NCI-H748 treated with DMSO at 0.1 percent for 48 hours (cell line): Measurements from ENCODE around the gene SLC25A5.
A peak's percentile ranks its signal among the peaks of the same experiment; 100 is the strongest.
"Not testable (repeated sequence)": the region's sequence is repeated elsewhere in the genome, so short reads cannot be mapped to it uniquely, and the experiment has no call there.

ENCODE experiments used
- DNase-seq: peaks from one replicate; lab custom pipeline; 2025; lab: John Stamatoyannopoulos, UW

Gene SLC25A5

GRCh38 chrX:119467842-119468550 is at the start of gene SLC25A5:
SLC25A5 (plus strand) TSS chrX:119468444; CDS start chrX:119468516, 72 bp downstream.
- DNase-seq = peak; percentile 92

GRCh38 chrX:119419146-119419545 is 49.1 kb upstream of the SLC25A5 start:
- DNase-seq = no peak

DNA sequence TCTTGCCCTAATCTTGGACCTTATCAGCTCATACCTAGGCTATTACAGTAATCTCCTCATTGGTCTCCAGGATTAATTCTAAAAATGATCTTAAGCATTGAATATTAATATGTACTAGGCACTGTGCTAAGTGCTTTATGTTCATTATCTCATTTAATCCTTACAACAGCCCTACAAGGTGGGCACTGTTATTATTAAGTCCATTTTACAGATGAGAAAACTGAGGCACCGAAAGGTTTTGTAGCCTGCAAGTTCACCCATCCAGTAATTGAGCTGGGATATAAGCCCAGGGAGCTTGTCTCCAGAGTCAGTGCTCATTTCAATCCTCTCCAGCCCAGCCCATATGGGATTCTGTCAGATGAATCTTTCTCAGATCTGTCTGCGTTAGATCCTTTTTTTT is 48.3 kb upstream of the SLC25A5 start:
- DNase-seq = no peak

DNA sequence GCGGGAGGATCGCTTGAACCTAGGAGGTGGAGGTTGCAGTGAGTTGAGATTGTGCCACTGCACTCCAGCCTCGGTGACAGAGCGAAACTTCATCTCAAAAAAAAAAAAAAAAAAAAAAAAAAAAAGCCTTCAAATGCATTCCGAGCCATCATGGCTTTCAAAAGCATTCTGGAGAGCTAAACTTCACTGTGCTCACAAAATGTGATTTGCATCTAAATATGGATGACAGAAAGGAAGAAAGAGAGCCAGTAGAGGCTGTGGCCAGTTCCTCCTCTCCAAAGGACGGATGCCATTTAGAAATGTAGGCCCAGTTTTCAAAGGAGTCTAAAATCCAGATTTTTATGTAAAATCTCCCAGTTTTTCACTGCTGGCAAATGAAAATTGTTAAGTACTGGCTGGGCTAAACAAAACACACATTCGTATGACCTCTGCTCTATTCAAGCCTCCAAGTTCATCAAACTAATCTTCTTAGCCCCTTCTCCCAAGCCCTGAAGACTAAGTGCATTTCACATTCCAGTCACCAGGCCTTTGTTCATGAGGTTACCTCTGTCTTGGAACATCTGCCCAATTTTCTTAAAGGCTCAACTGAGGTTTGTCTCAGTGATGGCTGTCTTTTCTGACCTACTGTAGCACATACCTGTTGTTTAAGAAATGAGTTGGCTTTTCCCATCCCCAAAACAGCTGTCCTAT is 47.1 kb upstream of the SLC25A5 start:
- DNase-seq = no peak

GRCh38 chrX:119423631-119424030 is 44.6 kb upstream of the SLC25A5 start:
- DNase-seq = no peak

DNA sequence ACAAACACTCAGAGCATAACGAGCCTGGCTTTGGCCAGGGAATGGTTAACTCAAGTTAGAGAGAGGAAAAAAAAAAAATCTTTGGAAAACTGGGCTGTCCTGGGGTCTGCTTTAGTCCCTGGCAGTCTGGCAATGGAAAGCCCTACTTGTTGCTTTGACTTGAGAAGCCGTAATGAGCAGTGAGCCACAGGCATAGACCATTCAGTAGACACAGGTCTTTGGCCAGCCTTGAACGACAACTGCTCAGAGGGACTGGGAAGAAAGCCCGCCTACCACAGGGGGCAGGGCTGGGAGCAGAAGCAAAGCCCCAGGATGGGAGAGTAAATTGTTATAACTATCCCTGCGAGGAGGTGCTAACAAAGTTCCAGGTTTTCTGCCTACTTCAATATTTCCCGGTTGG is 43.2 kb upstream of the SLC25A5 start:
- DNase-seq = no peak

GRCh38 chrX:119427024-119427794 is 41.0 kb upstream of the SLC25A5 start:
- DNase-seq = no peak

- no peak for DNase-seq
Observed at GRCh38 chrX:119427795-119428185, 40.5 kb upstream of the SLC25A5 start.

- no peak for DNase-seq
Observed at GRCh38 chrX:119429471-119429870, 38.8 kb upstream of the SLC25A5 start.

DNA sequence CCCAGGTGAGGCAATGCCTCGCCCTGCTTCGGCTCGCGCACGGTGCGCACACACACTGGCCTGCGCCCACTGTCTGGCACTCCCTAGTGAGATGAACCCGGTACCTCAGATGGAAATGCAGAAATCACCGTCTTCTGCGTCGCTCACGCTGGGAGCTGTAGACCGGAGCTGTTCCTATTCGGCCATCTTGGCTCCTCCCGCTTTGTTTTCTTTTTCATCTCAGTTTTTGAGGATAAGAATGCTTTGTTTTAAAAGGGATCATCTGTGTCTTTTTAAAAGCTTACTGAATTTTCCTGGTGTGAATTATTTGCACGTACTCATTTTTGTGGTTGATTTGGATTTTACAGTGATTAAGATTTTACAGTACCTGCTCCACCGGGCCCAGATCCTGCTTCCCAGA is 26.9 kb upstream of the SLC25A5 start:
- DNase-seq = not testable (repeated sequence)

GRCh38 chrX:119442286-119442685 is 26.0 kb upstream of the SLC25A5 start:
- no peak for DNase-seq

DNA sequence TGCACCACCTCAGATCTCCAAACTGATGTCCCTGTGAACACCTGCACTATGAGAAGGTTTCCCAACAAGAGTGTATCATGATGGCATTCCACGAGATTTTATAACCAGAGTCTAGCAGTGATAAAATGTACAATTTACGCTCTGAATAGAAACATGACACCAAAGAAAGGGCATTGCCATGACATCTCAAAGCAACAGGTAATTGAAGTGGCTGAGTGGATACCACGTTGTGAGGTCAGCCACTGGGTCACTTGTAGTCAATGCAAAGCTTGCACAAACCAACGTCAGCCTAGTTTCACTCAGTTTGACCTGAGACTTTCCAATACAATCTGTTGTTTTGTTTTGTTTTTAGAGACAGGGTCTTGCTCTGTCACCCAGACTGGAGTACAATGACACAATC is 15.0 kb upstream of the SLC25A5 start:
- DNase-seq = no peak

GRCh38 chrX:119455264-119455663 is 13.0 kb upstream of the SLC25A5 start:
- no peak for DNase-seq

DNA sequence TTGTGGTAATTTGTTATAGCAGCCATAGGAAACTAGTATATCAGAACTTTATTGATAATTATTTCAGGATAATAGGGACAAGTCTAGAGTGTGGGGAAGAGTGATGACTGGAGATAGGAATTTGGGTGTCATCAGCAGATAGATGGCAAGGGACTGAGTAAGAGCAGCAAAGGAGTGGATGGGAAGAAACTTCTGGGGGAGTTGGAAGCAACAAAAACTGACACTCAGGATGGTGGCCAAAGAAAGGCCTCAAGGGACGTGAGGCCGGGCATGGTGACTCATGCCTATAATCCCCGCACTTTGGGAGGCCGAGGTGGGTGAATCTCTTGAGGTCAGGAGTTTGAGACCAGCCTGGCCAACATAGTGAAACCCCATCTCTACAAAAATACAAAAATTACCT is 9.1 kb upstream of the SLC25A5 start:
- DNase-seq = no peak

- DNase-seq = no peak
Observed at GRCh38 chrX:119465555-119465954, 2.7 kb upstream of the SLC25A5 start.

- no peak for DNase-seq
Observed at GRCh38 chrX:119466970-119467369, 1.3 kb upstream of the SLC25A5 start.

GRCh38 chrX:119467433-119467832 is 811 bp upstream of the SLC25A5 start:
- DNase-seq = no peak

DNA sequence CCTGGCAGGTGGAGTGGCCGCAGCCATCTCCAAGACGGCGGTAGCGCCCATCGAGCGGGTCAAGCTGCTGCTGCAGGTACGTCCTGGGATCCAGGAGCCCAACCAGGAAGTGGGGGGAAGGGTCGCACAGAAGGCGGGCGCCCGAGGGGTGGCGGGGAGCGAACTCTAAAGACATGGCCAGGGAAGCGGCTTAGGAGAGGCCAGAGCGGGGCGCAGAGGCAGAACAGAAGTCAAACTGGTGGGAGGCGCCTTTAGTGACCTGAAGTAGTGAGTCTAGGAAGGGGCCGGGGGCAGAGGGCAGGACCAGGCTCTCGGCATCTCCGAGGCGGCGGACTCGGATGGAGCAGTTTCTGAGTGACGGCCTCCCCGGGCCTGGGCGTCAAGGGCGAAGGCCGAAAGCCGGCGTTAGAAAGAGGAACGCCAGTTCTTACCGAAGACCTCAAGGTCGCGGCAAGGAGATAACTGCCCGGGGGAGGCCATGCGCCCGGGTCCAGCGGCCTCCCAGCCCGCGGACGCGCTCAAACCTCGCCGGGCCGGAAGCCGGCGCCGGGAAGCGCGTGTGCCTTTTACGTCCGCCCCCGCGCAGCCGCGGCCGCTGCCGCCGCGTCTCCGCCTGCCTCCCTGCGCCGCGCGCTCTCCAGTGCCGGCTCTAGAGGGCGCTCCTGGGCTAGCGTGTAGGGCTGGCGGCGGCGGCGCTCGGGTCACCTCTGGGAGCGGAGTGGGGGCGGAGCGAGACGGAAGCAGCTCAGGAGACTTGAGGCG is 488 bp downstream of the SLC25A5 start:
- DNase-seq = peak; percentile 73

- no peak for DNase-seq
Observed at GRCh38 chrX:119469313-119469635, 1.0 kb downstream of the SLC25A5 start.

DNA sequence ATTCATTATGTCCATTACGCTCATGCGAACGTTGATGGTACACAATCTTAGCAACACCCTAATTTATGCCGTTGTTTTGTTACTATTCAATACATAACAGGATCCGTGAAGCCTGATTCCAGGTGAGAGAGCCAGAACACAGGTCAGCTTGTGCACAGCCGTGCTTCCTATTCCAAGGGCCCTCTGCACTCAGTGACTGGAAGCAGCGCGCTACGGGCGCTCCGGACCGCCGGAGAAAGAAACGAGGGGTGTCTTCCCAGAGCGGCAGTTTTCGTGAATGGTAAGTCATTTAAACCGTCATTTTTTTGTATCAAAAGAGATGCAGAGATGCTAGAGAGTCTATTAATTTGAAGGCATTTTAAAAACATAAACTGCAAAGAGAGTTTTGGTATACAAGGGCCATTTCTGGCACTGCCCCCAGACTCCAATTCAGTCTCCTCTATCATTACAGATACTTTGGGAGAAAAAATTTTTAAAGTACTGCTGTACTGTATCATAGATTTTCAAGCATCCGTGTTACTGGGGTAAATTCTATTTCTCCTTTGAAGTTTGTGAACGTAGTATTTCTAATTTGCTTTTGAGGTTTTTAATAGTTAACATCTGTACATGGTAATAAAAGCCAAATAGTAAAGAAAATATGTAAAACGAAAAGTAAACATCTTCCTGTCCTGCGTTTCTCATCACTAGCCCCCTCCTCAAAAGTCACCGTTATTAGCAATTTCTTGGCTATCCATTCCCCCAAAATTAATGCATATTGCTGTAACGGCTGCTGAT is 6.6 kb downstream of the SLC25A5 start:
- DNase-seq = no peak

GRCh38 chrX:119475389-119476101 is 7.3 kb downstream of the SLC25A5 start:
- no peak for DNase-seq
